ENCODE data around the gene SNCG. TPM values are rescaled to one million over a fixed set of nuclear protein-coding genes. Genes with fewer than 3 reads are reported as not detected.

Gene SNCG
- total and polyA plus RNA-seq, 2 experiments from 2014 or later = 4.0 to 17.0 TPM

GRCh38 chr10:86954681-86955500 is 3.5 kb upstream of the SNCG start:
- H3K4me1 Mint-ChIP-seq = peaks cover 59% of the 10 kb centered on the region
- Histone ChIP-seq H3K27ac (ENCODE audit: low read depth) (peak overlapping the region; percentile 96), H3K4me2 (peak overlapping the region; percentile 78)

More at GRCh38 chr10:86954681-86955500, 3.5 kb upstream of the SNCG start:
- TF ChIP-seq NANOG (IDR thresholded peaks at IDR 0.05; ENCODE audit: borderline replicate concordance) (no peak), CREB1 (CRISPR knock-in tag; IDR thresholded peaks at IDR 0.05; ENCODE audit: low read depth) (no peak), POLR2AphosphoS5 (IDR thresholded peaks at IDR 0.05; ENCODE audit: low read depth) (no peak), REST (IDR thresholded peaks at IDR 0.05; ENCODE audit: unreplicated experiment) (no peak), ZNF331 (CRISPR knock-in tag; IDR thresholded peaks at IDR 0.05; ENCODE audit: low read depth) (no peak), EZH2phosphoT487 (IDR thresholded peaks at IDR 0.05; ENCODE audit: unreplicated experiment) (no peak), ZNF462 (CRISPR knock-in tag; IDR thresholded peaks at IDR 0.05) (no peak), EZH2 (IDR thresholded peaks at IDR 0.05; ENCODE audit: low read depth, unreplicated experiment) (no peak)
- peaks cover 15% of the 10 kb centered on the region for H3F3A ChIP-seq (replicated peaks; ENCODE audit: low read depth)
- H3K4me1 ChIP-seq (ENCODE audit: insufficient read depth) = peaks cover 66% of the 10 kb centered on the region
- Mint-ChIP-seq H3K27me3 (ENCODE audit: insufficient read depth, low read depth, poor library complexity) (peaks cover 29% of the 10 kb centered on the region), H3K9me3 (peaks cover 38% of the 10 kb centered on the region), H3K36me3 (ENCODE audit: low read depth) (peaks cover 39% of the 10 kb centered on the region), H3K27ac (peak overlapping the region; percentile 95), H3K4me3 (peak overlapping the region; percentile 54; the same call in 2 of the 3 replicates)
- no peak for DNase-seq (ENCODE audit: low spot score)
- H3K79me2 ChIP-seq (replicated peaks; ENCODE audit: insufficient read depth) = no peaks in the 10 kb centered on the region
- H3K4me3 ChIP-seq = peak overlapping the region; percentile 42
- peak; percentile 8 for ATAC-seq
- peak overlapping the region; percentile 28; the same call in 1 of the 2 replicates for H2AFZ ChIP-seq
- no peaks in the 10 kb centered on the region for H4K20me1 ChIP-seq (replicated peaks; ENCODE audit: insufficient read depth)
- no peaks in the 10 kb centered on the region for H3K9me2 ChIP-seq (ENCODE audit: insufficient read depth)
- no peaks in the 10 kb centered on the region for H3K27me3 ChIP-seq (ENCODE audit: insufficient read depth)
- H3K36me3 ChIP-seq (ENCODE audit: insufficient read depth) = peaks cover 14% of the 10 kb centered on the region; the same call in 1 of the 2 replicates
